ENCODE data around the gene BAG3.
"Not testable (repeated sequence)": the region's sequence is repeated elsewhere in the genome, so short reads cannot be mapped to it uniquely, and the experiment has no call there.

Gene BAG3

GRCh38 chr10:119700321-119700954, 49.3 kb downstream of the BAG3 start:
- no peak for DNase-seq

GRCh38 chr10:119701861-119702260, 50.7 kb downstream of the BAG3 start:
- no peak for DNase-seq

DNA sequence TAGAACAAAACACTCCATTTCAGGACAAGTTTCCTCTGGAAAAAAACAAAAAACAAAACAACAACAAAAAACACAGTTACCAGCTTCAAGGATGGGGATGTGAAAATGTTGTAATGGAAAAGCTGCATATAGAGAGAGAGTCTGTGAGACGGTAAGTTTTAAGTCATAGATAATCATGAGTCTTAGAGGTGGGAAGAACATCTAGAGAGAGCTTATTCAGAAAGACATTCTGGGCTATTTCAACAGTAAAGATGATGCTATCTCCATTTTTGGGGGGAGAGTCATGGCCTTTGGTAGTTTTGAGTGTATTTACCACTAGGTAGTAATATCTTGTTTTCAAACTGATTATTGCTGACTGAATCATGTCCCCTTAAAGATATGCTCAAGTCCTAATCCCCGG, 51.4 kb downstream of the BAG3 start:
- DNase-seq: no peak

- DNase-seq: no peak
These were observed 52.8 kb downstream of the BAG3 start for GRCh38 chr10:119703903-119704508.

GRCh38 chr10:119705434-119705831, 54.3 kb downstream of the BAG3 start:
- no peak for DNase-seq

GRCh38 chr10:119706521-119707278, 55.5 kb downstream of the BAG3 start:
- no peak for DNase-seq

DNA sequence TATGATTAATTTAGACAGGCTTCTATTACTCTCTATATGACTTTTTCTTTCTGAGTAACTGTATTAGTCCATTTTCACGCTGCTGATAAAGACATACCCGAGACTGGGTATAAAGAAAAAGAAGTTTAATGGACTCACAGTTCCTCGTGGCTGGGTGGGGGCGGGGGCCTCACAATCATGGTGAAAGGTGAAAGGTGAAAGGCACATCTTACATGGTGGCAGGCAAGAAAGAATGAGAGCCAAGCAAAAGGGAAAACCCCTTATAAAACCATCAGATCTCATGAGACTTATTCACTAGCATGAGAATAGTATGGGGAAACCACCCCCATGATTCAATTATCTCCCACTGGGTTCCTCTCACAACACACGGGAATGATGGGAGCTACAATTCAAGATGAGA, 56.2 kb downstream of the BAG3 start:
- DNase-seq: not testable (repeated sequence)

DNA sequence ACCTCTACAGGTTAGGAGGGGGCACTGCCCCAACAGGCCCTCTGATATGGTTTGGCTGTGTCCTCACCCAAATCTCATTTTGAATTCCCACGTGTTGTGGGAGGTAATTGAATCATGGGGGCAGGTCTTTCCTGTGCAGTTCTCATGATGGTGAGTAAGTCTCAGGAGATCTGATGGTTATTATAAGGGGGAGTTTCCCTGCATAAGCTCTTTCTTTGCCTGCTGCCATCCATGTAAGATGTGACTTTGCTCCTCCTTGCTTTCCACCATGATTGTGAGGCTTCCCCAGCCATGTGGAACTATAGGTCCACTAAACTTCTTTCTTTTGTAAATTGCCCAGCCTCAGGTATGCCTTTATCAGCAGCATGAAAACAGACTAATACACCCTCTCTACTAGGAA, 59.8 kb downstream of the BAG3 start:
- not testable (repeated sequence) for DNase-seq

GRCh38 chr10:119713744-119714483, 62.7 kb downstream of the BAG3 start:
- DNase-seq: no peak

DNA sequence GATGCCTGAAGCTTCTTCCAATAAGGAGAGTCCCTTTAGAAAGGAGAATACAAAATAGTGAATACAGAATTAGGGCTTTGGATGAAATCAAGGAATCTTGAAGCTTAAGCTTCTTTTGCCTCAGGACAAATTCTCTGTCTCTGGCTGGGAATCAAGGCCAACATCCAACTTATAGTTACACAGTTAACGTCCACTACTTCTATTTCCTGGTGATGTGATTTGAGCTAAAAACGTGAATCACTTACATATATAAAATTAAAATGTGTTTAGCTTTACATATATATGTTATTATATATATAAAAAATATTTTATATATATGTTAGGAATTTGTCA, 63.3 kb downstream of the BAG3 start:
- DNase-seq: no peak

GRCh38 chr10:119715628-119716505, 64.7 kb downstream of the BAG3 start:
- no peak for DNase-seq

DNA sequence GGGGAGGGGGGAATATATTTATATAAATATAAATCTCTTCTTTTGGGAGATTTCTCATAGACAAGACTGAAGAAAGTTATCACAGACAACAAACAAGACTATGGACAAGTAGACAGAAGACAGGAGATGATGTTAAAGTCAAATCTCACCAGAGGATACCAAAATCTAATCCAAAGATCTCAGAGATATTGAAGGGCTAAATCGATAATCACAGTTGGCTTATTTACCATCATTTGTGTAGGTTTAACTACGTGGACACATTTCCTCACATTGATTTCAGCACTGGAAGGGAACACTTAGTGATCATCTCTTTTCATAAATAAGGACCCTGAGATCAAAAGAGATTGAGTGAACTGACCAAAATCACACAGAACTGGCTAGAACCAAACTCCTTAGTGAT, 72.0 kb downstream of the BAG3 start:
- no peak for DNase-seq

DNA sequence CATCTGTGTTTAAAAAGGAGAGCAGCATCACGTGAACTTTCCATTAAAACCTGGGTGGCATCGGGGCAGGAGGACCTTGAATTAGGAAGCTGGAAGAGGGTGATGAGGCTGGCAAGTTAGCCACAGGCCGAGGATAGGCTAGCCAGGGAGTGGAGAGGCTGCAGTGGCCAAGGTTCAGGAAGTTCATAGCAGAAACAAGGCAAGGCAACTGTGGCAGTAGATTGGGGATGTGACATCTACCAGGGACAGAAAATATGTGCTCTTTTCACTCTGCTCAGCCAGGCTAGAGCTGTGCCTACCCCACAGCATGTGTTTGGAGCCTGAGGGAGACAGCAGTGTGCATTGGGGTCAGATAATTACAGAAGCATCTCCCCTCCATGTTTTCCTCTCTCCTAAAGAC, 72.4 kb downstream of the BAG3 start:
- no peak for DNase-seq

DNA sequence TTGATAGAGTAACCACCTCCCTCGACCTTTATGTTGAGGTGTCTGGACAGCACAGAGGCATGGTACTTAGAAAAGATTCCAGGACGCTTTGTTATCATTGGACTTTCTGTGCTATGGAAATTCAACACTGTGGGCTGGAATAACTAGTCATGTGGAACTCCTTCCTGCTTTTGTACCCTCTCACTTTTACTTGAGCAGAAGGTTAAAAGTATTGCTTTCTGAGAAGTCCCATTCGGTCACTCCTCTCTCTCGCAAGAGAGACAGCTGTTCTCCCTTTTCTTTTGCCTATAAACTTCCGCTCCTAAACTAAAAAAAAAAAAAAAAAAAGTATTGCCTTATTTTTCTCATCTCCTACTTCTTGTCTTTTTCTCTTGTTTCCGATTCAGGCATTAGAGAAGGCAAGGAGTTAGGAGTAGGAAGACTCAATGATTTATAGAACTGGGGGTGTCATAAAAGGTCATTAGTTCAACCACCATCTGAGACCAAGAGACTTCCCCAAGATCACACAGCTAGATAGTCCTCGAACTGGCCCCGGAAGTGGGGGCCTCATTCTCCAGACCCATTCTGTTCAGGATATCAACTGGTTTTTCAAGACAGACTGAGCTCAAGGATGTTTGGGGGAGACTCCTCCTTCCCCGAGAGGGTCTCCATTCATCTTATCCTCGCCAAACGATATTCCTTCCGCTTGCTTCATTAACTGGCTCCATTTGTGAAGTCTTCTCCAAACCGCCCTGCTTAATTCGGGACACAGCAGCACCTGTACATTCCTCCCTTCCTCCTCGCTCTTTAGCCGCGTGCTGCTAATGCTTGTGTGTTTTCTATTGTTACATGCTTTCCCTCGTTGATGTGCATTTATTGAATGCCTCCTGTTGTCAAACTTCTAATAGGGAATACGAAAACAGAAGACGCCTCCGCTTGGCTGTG, 73.7 kb downstream of the BAG3 start:
- no peak for DNase-seq

GRCh38 chr10:119725517-119725827, 74.3 kb downstream of the BAG3 start:
- no peak for DNase-seq

DNA sequence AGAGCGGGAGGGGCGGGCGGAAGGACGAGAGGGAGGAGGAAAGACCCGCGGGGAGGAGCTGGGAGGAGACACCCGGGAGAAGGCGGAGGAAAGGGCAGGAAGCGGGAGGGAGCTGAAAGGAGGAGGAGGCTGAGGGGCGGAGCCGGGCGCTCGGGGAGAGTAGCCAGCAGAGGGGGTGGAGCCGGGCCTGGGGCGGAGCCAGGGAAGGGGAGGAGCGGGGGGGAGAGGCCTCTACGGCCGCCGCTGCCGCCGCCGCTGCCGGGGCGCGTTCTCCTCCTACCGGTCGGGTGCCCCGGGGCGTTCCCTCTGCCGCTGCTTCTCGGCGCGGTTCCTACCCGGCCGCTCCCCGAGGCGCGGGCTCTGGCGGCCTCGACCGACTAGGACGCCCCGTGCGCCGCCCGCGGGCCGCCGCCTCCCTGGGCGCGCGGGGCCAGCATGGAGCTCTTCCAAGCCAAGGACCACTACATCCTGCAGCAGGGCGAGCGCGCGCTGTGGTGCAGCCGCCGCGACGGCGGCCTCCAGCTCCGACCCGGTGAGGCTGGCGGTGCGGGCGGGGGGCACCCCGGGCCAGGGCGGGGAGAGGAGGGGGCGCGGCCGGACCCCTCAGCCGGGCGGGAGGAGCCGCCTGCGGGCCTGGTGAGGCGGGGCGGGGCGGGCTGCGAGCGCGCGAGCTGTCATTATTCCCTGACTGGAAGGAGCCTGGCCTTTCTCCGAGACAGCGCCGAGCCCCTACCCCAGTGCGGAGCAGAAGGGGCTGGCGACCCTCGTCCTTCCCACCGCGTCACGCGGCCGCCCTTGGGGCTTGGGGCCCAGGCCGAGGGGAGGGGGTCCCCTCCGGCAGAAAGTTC, 74.9 kb downstream of the BAG3 start, which contains the start of gene INPP5F:
INPP5F (plus strand) TSS at position 223 of the 848 bp plus-strand sequence; CDS start at position 436, 213 bp downstream.
- peak; percentile 96 to 98 for DNase-seq

GRCh38 chr10:119726676-119727261, 75.6 kb downstream of the BAG3 start:
- no peak for DNase-seq
